Muscle layer of colon (tissue), 2 donors: Measurements from ENCODE around the gene SMAD6.
A peak's percentile ranks its signal among the peaks of the same experiment; 100 is the strongest.

Experiments used
- H3K27ac ChIP-seq: one replicate; pipeline ENCODE4 v1.7.0; 2013; ENCODE audit warnings: low read depth, mild to moderate bottlenecking, low read length, moderate library complexity
- H3K27me3 ChIP-seq, 2 donors: one replicate each; pipeline ENCODE4 v1.7.0; 2013; ENCODE audit warnings: low read length in 2 of 2, mild to moderate bottlenecking in 2 of 2; ENCODE audit not compliant: insufficient read depth in 2 of 2, control insufficient read depth in 1 of 2
- H3K36me3 ChIP-seq: one replicate; pipeline ENCODE4 v1.7.0; 2013; ENCODE audit warnings: mild to moderate bottlenecking, low read length; ENCODE audit not compliant: insufficient read depth
- H3K4me1 ChIP-seq: one replicate; pipeline ENCODE4 v1.7.0; 2013; ENCODE audit warnings: mild to moderate bottlenecking, low read length; ENCODE audit not compliant: insufficient read depth
- H3K4me3 ChIP-seq, 2 donors: one replicate each; pipeline ENCODE4 v1.7.0; 2013; ENCODE audit warnings: low read length in 2 of 2, low read depth in 1 of 2, mild to moderate bottlenecking in 1 of 2, moderate library complexity in 1 of 2
- H3K9ac ChIP-seq: one replicate; pipeline ENCODE4 v1.7.0; 2013; ENCODE audit warnings: low read length
- H3K9me3 ChIP-seq: one replicate; pipeline ENCODE4 v1.7.0; 2013; ENCODE audit warnings: mild to moderate bottlenecking, low read length
- donor health status: abdominal sarcoma.
- donor health status: Adenocarcinoma of cecum.

Gene SMAD6

DNA sequence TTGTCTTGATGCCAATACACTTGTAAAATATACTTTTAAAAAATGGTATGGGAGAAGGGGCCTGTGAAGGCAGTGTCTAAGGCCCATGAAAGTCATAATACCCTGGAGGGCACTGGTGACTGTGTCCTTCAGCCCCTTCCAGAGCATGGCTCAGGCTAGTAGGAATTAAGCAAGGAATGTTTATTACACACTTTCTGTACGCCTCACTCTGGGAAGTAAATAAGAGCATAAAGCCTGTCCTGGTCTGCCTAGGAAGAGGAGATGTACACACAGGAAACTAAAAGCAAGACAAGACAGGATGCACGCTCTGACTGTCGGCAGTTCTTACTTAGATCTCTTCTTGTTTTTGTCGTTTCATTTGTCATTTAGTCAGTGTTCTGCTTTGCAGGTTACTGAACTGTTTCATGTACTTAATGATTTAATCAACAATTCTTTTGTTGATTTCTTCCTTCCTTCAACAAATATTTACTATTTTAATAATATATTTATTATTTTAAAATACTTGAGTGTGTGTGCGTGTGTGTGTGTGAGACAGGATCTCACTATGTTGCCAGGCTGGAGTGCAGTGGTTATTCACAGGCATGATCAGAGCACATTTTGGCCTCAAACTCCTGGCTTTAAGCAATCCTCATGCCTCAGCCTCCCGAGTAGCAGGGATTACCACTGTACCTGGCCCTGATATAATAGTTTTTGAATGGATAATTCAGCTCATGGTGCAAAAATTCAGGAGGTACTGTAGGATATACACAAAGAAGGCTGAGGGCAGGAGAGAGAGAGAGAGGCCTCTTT, 9.0 kb upstream of the SMAD6 start:
- peak overlapping the region; percentile 49 for H3K27ac ChIP-seq
- H3K36me3 ChIP-seq = no peaks in the 10 kb centered on the region
- peaks cover 6% of the 10 kb centered on the region for H3K4me1 ChIP-seq
- H3K27me3 ChIP-seq = no peaks in the 10 kb centered on the region
- H3K9ac ChIP-seq = no peak overlapping the region
- no peak overlapping the region for H3K4me3 ChIP-seq
- no peaks in the 10 kb centered on the region for H3K9me3 ChIP-seq

DNA sequence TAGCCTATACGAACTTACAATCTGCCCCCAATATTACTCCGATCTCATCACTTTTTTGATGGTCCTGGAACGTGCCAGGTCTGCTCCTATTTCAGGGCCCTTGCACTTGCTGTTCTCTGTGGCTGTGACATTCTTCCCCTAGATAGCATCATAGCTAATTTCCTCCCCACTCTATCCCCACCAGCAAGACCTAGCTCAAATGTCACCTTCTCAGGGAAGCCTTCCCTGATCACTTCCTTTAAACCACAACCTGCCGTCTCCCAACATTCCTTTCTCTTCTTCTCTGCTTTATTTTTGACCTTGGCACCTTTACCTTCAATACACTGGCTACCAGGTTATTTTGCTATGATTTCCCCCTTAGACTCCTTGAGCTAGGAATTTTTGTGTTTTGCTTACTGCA, 5.3 kb upstream of the SMAD6 start:
- no peak overlapping the region for H3K4me3 ChIP-seq
- no peak overlapping the region for H3K9ac ChIP-seq
- H3K9me3 ChIP-seq = no peaks in the 10 kb centered on the region
- no peaks in the 10 kb centered on the region for H3K27me3 ChIP-seq
- H3K4me1 ChIP-seq = peaks cover 16% of the 10 kb centered on the region
- H3K36me3 ChIP-seq = no peaks in the 10 kb centered on the region
- H3K27ac ChIP-seq = no peak overlapping the region

DNA sequence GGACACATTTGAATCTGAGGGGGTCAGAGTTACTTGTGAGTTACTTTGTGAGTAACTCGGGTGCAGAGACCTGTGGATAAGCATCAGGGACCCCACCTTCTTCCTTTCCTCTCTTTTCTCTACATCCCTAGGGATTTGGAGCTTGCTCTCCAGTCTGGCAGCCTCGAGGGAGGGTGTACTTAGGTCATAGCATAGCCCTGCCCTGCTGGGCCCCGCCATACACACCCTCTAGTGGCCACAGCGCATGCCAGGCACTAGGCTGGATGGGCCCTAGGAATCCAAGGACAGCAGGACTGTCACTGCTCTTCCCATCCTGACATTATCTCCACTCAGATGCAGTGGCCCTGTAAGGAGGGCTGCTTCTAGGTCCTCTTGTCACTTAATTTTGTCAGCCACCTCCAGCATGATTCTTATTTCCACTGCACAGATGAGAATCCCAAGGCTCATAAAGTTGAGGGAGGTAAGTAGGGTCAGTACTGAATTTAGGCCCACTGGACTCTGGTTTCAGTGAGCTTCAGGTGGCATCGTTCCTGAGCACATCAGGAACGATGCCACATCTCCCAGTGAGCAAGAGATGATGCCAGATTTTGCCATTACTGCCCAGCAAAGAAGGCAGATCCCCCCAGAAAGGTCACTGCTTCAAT, 3.6 kb upstream of the SMAD6 start:
- Histone ChIP-seq H3K9ac (no peak overlapping the region), H3K4me1 (peaks cover 11% of the 10 kb centered on the region), H3K9me3 (no peaks in the 10 kb centered on the region), H3K4me3 (no peak overlapping the region), H3K36me3 (no peaks in the 10 kb centered on the region), H3K27ac (no peak overlapping the region), H3K27me3 (no peaks in the 10 kb centered on the region)

DNA sequence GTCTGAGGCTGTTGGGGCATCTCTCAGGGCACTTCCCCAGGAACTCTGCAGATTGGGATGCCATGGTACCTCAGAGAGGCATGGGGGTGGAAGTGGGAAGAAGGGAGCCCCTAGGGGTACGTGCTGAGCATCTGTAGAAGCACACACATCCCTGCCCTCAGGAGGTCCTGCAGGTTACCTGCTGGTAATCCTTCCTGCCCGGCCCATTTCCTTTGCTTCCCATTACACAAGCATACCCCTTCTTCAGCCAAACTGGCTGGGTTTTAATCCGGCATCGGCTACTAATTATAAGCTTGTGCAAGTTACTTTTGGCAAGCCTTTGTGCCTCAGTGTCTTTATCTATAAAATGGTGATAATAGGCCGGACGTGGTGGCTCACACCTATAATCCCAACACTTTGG, 3.1 kb upstream of the SMAD6 start:
- H3K4me1 ChIP-seq = peaks cover 11% of the 10 kb centered on the region
- H3K27me3 ChIP-seq = no peaks in the 10 kb centered on the region
- no peaks in the 10 kb centered on the region for H3K36me3 ChIP-seq
- no peaks in the 10 kb centered on the region for H3K9me3 ChIP-seq
- no peak overlapping the region for H3K9ac ChIP-seq
- H3K27ac ChIP-seq = no peak overlapping the region
- H3K4me3 ChIP-seq = no peak overlapping the region

DNA sequence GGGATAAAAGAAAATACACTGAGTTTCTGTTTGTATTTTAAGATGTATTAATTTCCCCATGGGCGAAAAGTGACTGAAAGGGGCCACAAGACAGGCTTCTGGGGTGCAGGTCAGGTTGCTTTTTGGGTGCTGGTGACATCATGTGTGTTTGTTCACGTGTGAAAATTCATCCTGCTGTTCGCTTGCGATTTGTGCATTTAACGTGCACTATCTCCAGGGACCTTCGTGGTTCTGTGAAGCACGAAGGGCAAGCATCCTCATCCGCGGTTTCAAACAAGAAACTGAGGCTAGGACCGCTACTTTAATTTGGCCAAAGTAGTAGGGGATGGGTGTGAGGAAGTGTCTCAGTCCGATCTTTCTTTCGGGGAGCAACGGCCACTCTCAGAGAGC, 1.6 kb upstream of the SMAD6 start:
- Histone ChIP-seq H3K9me3 (no peaks in the 10 kb centered on the region), H3K36me3 (no peaks in the 10 kb centered on the region), H3K4me1 (peaks cover 25% of the 10 kb centered on the region), H3K4me3 (peak overlapping the region; percentile 35 to 38), H3K27me3 (no peaks in the 10 kb centered on the region), H3K27ac (peak overlapping the region; percentile 79), H3K9ac (no peak overlapping the region)

DNA sequence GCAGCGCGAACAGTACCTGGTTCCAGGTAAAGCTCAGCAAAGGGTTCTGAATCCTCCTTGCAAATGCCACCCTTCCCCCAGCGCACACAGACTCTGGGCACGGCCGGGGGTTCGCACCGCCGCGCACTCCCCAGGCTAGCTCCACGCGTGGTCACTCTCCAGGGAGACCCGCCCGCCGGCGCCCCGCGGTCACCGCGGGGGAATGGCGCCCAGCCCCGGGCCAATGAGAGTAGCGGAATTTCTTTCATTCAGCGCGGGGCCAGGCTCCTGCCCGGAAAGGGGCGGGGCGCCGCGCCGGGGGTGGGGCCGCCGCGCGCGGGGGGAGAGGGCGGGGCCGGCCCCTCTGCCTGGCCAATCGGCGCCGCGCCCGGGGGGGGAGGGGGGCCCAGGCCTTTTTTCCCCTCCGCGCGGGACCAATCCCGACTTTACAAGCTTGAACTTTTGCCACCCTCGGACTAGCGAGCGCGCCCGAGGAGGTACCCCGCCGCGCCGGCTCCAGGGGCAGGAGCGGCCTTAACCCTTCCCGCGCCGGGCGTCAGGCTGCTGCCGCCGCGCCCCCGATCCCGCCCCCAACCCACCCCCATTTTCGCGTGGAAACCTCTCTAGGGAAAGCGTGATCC, 1.1 kb upstream of the SMAD6 start:
- Histone ChIP-seq H3K4me3 (peak overlapping the region; percentile 88 to 92), H3K9me3 (no peaks in the 10 kb centered on the region), H3K9ac (no peak overlapping the region), H3K4me1 (peaks cover 30% of the 10 kb centered on the region), H3K36me3 (no peaks in the 10 kb centered on the region), H3K27ac (peak overlapping the region; percentile 90), H3K27me3 (no peaks in the 10 kb centered on the region)

DNA sequence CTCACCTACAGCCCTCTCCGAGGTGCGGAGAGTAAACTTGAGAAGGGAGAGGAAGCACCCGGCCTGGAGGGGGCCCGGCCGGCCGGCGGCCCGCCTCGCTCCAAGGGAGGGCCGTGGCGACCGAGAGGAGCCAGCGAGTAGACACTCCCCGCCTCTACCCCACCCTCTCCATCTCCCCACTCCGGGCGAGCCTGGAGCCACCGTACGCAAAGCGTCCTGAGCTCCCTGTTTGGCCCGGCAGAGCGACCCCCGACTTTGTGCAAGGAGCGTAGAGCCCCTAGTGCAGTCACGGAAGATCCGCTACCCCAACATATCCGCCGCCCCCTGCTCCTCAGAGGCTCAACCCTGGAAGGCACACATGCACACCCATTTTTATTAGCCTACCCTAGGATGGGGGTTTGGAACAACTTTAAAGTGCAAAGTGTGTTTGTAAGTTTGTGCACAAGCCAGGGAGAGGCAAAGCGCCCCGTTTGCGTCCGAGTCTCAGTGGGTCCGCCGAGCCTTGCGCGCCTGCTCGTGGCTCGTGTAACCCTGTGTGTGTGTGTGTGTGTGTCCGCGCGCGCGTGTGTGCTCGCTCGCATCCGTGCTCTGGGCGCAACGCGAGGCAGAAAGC, 508 bp upstream of the SMAD6 start:
- H3K27me3 ChIP-seq = no peaks in the 10 kb centered on the region
- peak overlapping the region; percentile 88 to 92 for H3K4me3 ChIP-seq
- H3K9me3 ChIP-seq = no peaks in the 10 kb centered on the region
- no peak overlapping the region for H3K9ac ChIP-seq
- H3K36me3 ChIP-seq = no peaks in the 10 kb centered on the region
- H3K4me1 ChIP-seq = peaks cover 36% of the 10 kb centered on the region
- peak overlapping the region; percentile 90 for H3K27ac ChIP-seq

DNA sequence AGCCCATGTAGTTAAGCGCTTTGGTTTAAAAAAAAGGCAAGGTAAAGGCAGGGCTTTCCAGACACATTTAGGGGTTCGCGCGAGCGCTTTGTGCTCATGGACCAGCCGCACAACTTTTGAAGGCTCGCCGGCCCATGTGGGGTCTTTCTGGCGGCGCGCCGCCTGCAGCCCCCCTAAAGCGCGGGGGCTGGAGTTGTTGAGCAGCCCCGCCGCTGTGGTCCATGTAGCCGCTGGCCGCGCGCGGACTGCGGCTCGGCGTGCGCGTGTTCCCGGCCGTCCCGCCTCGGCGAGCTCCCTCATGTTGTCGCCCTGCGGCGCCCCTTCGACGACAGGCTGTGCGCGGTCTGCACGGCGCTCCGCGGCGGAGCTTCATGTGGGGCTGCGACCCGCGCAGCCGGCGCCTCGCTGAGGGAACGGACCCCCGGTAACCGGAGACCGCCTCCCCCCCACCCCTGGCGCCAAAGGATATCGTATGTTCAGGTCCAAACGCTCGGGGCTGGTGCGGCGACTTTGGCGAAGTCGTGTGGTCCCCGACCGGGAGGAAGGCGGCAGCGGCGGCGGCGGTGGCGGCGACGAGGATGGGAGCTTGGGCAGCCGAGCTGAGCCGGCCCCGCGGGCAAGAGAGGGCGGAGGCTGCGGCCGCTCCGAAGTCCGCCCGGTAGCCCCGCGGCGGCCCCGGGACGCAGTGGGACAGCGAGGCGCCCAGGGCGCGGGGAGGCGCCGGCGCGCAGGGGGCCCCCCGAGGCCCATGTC, 927 bp downstream of the SMAD6 start:
- peaks cover 49% of the 10 kb centered on the region for H3K4me1 ChIP-seq
- peak overlapping the region; percentile 82 for H3K27ac ChIP-seq

DNA sequence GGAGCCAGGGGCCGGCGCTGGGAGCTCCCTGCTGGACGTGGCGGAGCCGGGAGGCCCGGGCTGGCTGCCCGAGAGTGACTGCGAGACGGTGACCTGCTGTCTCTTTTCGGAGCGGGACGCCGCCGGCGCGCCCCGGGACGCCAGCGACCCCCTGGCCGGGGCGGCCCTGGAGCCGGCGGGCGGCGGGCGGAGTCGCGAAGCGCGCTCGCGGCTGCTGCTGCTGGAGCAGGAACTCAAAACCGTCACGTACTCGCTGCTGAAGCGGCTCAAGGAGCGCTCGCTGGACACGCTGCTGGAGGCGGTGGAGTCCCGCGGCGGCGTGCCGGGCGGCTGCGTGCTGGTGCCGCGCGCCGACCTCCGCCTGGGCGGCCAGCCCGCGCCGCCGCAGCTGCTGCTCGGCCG, 1.5 kb downstream of the SMAD6 start:
- Histone ChIP-seq H3K27ac (peak overlapping the region; percentile 32), H3K4me1 (peaks cover 47% of the 10 kb centered on the region)

More for the DNA sequence above, 927 bp downstream of the SMAD6 start:
- H3K4me3 ChIP-seq = peak overlapping the region; percentile 88 to 92
- H3K9me3 ChIP-seq = no peaks in the 10 kb centered on the region
- H3K9ac ChIP-seq = no peak overlapping the region
- H3K27me3 ChIP-seq = no peaks in the 10 kb centered on the region
- H3K36me3 ChIP-seq = no peaks in the 10 kb centered on the region

DNA sequence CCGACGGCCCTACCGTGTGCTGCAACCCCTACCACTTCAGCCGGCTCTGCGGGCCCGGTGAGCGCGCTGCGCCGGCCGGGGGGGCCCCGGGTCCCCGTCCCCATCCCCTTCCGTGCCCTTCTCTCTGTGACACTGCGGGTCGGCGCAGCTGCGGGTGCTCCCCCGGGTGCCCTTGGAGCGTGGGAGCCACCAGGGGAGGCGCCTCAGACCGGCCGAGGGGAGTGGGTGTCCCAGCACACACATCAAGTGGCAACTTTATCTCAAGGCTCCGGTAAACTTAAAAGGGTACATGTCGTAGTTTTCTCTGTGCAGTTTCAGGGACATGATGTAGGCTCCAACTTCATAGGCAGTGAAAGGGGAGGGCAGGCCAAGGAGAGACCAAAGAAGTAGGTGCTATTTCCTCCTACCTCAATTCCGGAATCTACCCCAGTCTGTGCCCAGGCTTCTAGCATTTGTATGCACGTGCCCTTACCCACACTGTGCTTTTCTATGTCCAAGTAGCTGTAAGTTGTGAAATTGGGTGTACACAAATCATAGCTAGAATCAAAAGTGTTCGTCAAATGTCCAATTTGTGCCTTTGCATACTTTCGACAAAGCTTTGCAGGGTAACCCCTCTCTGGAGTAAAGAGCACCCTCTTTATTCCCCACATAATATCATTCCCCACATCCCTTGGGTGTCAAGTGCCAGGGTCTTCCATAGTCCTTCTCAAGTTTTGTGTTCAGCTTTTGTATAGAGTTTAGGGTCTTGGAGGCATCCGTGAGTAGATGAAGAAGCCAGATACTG, 2.2 kb downstream of the SMAD6 start:
- peak overlapping the region; percentile 29 for H3K9ac ChIP-seq
- peak overlapping the region; percentile 50 for H3K27ac ChIP-seq
- H3K36me3 ChIP-seq = no peaks in the 10 kb centered on the region
- no peaks in the 10 kb centered on the region for H3K9me3 ChIP-seq
- H3K4me3 ChIP-seq = peak overlapping the region; percentile 83 to 92
- H3K27me3 ChIP-seq = no peaks in the 10 kb centered on the region
- peaks cover 46% of the 10 kb centered on the region for H3K4me1 ChIP-seq

More for the DNA sequence above, 1.5 kb downstream of the SMAD6 start:
- Histone ChIP-seq H3K9me3 (no peaks in the 10 kb centered on the region), H3K4me3 (peak overlapping the region; percentile 88 to 92), H3K9ac (no peak overlapping the region), H3K36me3 (no peaks in the 10 kb centered on the region), H3K27me3 (no peaks in the 10 kb centered on the region)
